Stimulated activated effector memory CD8-positive, alpha-beta T cell treated with anti-CD3 and anti-CD28 coated beads, Interleukin-12 subunit alpha, Interleukin-12 subunit beta, amount 100 ng/mL, for 72 hours (primary cell): ENCODE results near the gene CTTNBP2NL.
A peak's percentile ranks its signal among the peaks of the same experiment; 100 is the strongest.
"Not testable (repeated sequence)": the region's sequence is repeated elsewhere in the genome, so short reads cannot be mapped to it uniquely, and the experiment has no call there.

Experiments
- ATAC-seq: fragments of 150-1000 bp; cut with Tn5 transposase; 2 replicates; pipeline ENCODE4 v1.10.0; 2021
- DNase-seq, 2 donors: peaks; one replicate each; pipeline ENCODE4 v3.0.0; 2021 to 2022; ENCODE audit warnings: low spot score in 2 of 2
- H3K27ac Mint-ChIP-seq: one replicate; pipeline ENCODE4 v1.8.0; 2022; ENCODE audit warnings: mild to moderate bottlenecking, mixed read lengths
- H3K36me3 Mint-ChIP-seq: one replicate; pipeline ENCODE4 v1.8.0; 2022; ENCODE audit warnings: mild to moderate bottlenecking, mixed read lengths
- H3K4me1 Mint-ChIP-seq: one replicate; pipeline ENCODE4 v1.8.0; 2022; ENCODE audit warnings: mixed read lengths
- H3K4me3 Mint-ChIP-seq: one replicate; pipeline ENCODE4 v1.8.0; 2022; ENCODE audit warnings: mild to moderate bottlenecking, mixed read lengths
- H3K9me3 Mint-ChIP-seq: one replicate; pipeline ENCODE4 v1.8.0; 2022; ENCODE audit warnings: mixed read lengths

Gene CTTNBP2NL

GRCh38 chr1:112396653-112397471, 848 bp downstream of the CTTNBP2NL start:
- peak overlapping the region; percentile 95 for H3K4me3 Mint-ChIP-seq
- DNase-seq (no peak), ATAC-seq (no peak)
- H3K9me3 Mint-ChIP-seq, result no peaks in the 10 kb centered on the region
- peak overlapping the region; percentile 72 for H3K27ac Mint-ChIP-seq
- peaks cover 36% of the 10 kb centered on the region for H3K4me1 Mint-ChIP-seq
- H3K36me3 Mint-ChIP-seq, result no peaks in the 10 kb centered on the region

DNA sequence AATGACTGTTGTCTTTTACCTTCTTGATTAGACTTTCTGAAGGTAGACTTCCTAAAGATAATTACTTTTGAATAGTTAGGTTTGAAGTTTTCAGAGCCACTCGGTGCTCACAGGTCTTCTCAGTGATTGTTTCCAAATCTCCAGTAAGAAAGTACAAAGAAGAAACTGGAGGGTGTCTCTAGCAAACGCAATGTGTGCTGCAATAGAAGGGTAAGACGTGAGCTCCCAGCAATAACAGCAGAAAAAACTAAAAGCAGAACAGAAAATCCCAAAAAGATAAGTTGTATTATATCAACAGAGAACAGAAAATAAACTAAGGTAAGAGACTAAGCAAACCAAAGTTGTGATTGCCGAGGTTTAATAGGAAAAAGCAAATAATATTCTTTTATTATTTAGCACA, 1.8 kb downstream of the CTTNBP2NL start:
- Mint-ChIP-seq H3K27ac (no peak overlapping the region), H3K36me3 (no peaks in the 10 kb centered on the region), H3K9me3 (no peaks in the 10 kb centered on the region), H3K4me1 (peaks cover 41% of the 10 kb centered on the region), H3K4me3 (no peak overlapping the region)
- ATAC-seq (no peak), DNase-seq (no peak)

DNA sequence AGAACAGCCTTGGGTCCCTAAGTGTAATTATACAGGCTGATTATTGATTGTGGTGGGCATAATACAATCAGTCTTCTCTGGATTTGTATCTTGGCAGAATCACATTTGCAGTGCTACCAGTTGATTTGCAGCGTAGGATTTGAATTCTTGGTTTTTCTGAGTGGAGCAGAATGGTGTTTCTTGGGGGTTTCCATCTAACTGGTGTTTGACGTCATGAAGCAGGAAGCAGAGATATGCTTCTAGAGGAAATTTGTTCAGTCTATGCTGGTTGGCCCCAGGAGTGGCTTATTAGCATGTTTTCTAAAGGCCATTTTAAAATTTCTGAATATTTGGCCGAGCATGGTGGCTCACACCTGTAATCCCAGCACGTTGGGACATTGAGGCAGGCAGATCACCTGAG, 3.4 kb downstream of the CTTNBP2NL start:
- peaks cover 34% of the 10 kb centered on the region for H3K4me1 Mint-ChIP-seq
- H3K36me3 Mint-ChIP-seq, result no peaks in the 10 kb centered on the region
- H3K27ac Mint-ChIP-seq, result no peak overlapping the region
- H3K9me3 Mint-ChIP-seq, result no peaks in the 10 kb centered on the region
- H3K4me3 Mint-ChIP-seq, result no peak overlapping the region
- DNase-seq, result no peak
- ATAC-seq, result no peak

- DNase-seq, H3K4me3 Mint-ChIP-seq, H3K27ac Mint-ChIP-seq, ATAC-seq, H3K9me3 Mint-ChIP-seq, H3K36me3 Mint-ChIP-seq: not testable (repeated sequence)
- peaks cover 24% of the 10 kb centered on the region for H3K4me1 Mint-ChIP-seq
Measured at GRCh38 chr1:112400706-112401105, 4.7 kb downstream of the CTTNBP2NL start.

GRCh38 chr1:112402682-112403643, 6.9 kb downstream of the CTTNBP2NL start:
- Mint-ChIP-seq H3K9me3 (no peaks in the 10 kb centered on the region), H3K4me3 (no peak overlapping the region), H3K36me3 (no peaks in the 10 kb centered on the region), H3K27ac (no peak overlapping the region), H3K4me1 (peaks cover 9% of the 10 kb centered on the region)
- peak; percentile 64 for ATAC-seq
- DNase-seq, result no peak

DNA sequence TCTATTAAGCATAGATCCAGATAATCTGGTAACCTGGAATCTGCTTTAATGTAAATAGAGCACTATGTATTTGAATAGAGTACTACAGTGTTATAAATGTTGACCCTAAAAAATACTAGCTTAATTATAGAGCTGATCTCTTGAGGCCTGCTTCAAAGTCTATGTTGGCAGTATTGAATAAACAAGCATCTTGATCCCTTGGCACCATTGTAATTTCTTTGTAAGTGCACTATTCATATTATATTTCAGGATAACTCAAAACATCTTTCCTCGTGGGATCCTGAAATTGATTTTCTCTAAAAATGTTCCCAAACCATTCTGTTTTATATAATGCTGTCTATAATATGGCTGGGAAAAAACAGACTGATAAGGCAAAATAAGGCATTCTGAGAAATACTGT, 10.8 kb downstream of the CTTNBP2NL start:
- Mint-ChIP-seq H3K36me3 (no peaks in the 10 kb centered on the region), H3K4me1 (peaks cover 9% of the 10 kb centered on the region), H3K27ac (no peak overlapping the region), H3K4me3 (no peak overlapping the region), H3K9me3 (no peaks in the 10 kb centered on the region)
- ATAC-seq, result no peak
- no peak for DNase-seq

DNA sequence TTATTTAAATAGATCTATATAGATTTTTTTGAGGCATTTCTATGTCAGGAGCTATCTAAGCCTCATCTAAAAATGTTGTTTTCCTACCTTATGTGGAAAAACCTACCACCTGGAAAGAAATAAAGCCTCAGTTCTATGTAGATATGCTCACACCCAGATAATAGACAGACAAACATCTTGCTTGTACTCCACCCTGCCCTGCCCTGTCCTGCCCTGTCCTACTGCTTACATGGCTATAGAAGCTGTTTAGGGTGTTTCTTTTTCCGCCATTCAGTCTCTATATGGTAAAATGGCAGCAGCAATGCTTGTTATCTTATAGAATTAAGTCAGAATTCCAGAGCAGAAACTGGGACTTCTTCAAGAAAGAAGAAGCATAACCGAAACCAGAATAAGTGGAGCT, 13.4 kb downstream of the CTTNBP2NL start:
- ATAC-seq (no peak), DNase-seq (no peak)
- Mint-ChIP-seq H3K4me1 (no peaks in the 10 kb centered on the region), H3K27ac (no peak overlapping the region), H3K4me3 (no peak overlapping the region), H3K36me3 (no peaks in the 10 kb centered on the region), H3K9me3 (no peaks in the 10 kb centered on the region)

DNA sequence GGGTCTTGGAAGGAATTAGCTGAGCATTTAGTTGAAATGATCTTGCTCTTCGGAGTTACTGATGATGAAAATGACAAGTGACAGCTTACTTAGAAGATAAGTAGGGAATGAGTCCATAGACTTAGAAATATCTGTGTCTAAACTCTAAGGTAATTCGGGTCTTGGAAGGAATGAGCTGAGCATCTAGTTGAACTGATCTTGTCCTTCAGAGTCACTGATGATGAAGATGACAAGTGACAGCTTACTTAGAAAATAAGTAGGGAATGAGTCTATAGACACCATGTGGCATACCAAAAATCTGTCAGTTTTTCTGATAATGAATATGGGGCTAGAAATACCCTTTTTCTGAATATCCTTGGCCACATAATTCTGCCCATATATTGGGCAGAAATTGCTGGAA, 14.7 kb downstream of the CTTNBP2NL start:
- DNase-seq, result no peak
- H3K36me3 Mint-ChIP-seq, result no peaks in the 10 kb centered on the region
- peak; percentile 77 for ATAC-seq
- H3K27ac Mint-ChIP-seq, result no peak overlapping the region
- no peaks in the 10 kb centered on the region for H3K4me1 Mint-ChIP-seq
- H3K9me3 Mint-ChIP-seq, result no peaks in the 10 kb centered on the region
- H3K4me3 Mint-ChIP-seq, result no peak overlapping the region

DNA sequence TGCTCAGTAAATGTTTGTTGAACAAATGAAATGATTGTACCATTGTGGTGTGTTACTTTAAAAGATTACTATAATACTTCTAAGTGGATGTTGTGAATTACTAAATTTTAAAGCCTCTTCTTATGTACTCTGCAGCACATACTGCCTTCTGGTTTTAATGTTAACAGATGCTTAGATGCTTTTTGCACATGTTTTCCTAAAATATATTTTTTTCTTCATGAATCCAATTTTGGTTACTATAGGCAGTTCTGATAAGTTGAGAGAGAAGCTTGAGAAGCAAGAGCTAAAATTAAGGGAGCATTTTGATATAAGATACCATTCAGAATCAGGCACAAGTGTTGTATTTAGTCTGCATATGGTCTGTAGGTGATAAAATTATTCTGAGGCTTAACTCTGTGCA, 21.3 kb downstream of the CTTNBP2NL start:
- Mint-ChIP-seq H3K36me3 (no peaks in the 10 kb centered on the region), H3K27ac (no peak overlapping the region), H3K4me3 (no peak overlapping the region), H3K4me1 (no peaks in the 10 kb centered on the region), H3K9me3 (no peaks in the 10 kb centered on the region)
- DNase-seq, result no peak
- ATAC-seq, result no peak

- no peaks in the 10 kb centered on the region for H3K36me3 Mint-ChIP-seq
- H3K4me1 Mint-ChIP-seq, result no peaks in the 10 kb centered on the region
- no peak for DNase-seq
- H3K4me3 Mint-ChIP-seq, result no peak overlapping the region
- H3K27ac Mint-ChIP-seq, result no peak overlapping the region
- no peak for ATAC-seq
- no peaks in the 10 kb centered on the region for H3K9me3 Mint-ChIP-seq
Measured at GRCh38 chr1:112418099-112418892, 22.3 kb downstream of the CTTNBP2NL start.

DNA sequence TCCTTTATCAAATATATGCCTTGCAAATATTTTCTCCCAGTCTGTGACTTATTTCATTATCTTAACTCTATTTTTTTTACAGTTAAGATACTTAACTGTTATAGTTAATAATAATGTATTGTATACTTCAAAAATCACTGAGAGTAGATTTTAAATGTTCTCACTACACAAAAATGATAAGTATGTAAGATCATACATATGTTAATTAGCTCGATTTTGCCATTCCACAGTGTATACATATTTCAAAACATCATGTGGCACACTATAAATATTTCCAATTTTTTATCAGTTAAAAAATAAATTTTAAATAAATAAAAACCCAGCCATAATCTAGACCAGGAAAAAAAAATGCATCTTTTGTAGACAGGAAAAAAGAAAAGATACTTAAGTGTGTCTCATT, 27.2 kb downstream of the CTTNBP2NL start:
- H3K27ac Mint-ChIP-seq, result no peak overlapping the region
- no peak overlapping the region for H3K4me3 Mint-ChIP-seq
- H3K4me1 Mint-ChIP-seq, result no peaks in the 10 kb centered on the region
- no peaks in the 10 kb centered on the region for H3K9me3 Mint-ChIP-seq
- H3K36me3 Mint-ChIP-seq, result no peaks in the 10 kb centered on the region
- ATAC-seq (no peak), DNase-seq (no peak)

- H3K27ac Mint-ChIP-seq, H3K36me3 Mint-ChIP-seq, H3K9me3 Mint-ChIP-seq, DNase-seq, ATAC-seq, H3K4me3 Mint-ChIP-seq, H3K4me1 Mint-ChIP-seq: not testable (repeated sequence)
Measured at GRCh38 chr1:112423666-112424065, 27.7 kb downstream of the CTTNBP2NL start.

GRCh38 chr1:112429749-112430148, 33.7 kb downstream of the CTTNBP2NL start:
- DNase-seq (no peak), ATAC-seq (no peak)
- Mint-ChIP-seq H3K4me1 (no peaks in the 10 kb centered on the region), H3K4me3 (no peak overlapping the region), H3K27ac (no peak overlapping the region), H3K9me3 (no peaks in the 10 kb centered on the region), H3K36me3 (no peaks in the 10 kb centered on the region)

DNA sequence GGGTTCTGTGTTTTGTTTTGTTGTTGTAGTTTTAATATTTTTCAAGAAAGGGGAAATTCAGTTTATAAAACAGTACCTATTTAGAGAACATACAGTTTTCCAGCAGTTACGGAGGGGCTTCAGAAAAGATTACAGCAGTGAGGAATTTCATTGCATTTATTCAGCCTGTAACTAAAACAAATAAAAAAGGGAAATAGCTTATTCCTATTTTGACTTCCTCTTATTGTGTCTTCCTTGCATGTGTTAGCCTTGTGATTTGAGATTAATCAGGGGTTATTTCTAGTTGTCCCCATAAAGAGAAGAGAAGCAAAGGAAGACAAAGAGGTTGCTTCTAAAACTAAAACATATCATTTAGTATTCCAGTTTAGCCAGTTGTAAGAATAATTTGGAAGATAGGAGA, 35.0 kb downstream of the CTTNBP2NL start:
- Mint-ChIP-seq H3K27ac (no peak overlapping the region), H3K4me1 (no peaks in the 10 kb centered on the region), H3K4me3 (no peak overlapping the region), H3K9me3 (no peaks in the 10 kb centered on the region), H3K36me3 (no peaks in the 10 kb centered on the region)
- ATAC-seq, result no peak
- no peak for DNase-seq

- Mint-ChIP-seq H3K4me3 (no peak overlapping the region), H3K4me1 (no peaks in the 10 kb centered on the region), H3K27ac (no peak overlapping the region), H3K36me3 (no peaks in the 10 kb centered on the region), H3K9me3 (no peaks in the 10 kb centered on the region)
- ATAC-seq, result no peak
- no peak for DNase-seq
Measured at GRCh38 chr1:112435448-112435847, 39.4 kb downstream of the CTTNBP2NL start.
